Measurements from ENCODE around the gene CORIN. TPM values are rescaled to one million over a fixed set of nuclear protein-coding genes. Genes with fewer than 3 reads are reported as not detected.

The CORIN gene
- 0.03 TPM in 1 of 2 replicates, not detected in the other for polyA plus RNA-seq (2011; rRNA removed)
- 0.05 TPM in 1 of 2 replicates, not detected in the other for polyA plus RNA-seq (2012; cell fraction: cytosol; rRNA removed)
- 0.01 TPM in 1 of 2 replicates, not detected in the other for polyA plus RNA-seq (2012; cell fraction: nucleus; rRNA removed)
- not detected in 3 replicates for polyA plus RNA-seq (2017; fragmentation: RNase III; extraction: RNeasy Plus Mini Kit Qiagen cat#74134 plus additional on column Dnase treatment)
- polyA minus RNA-seq (2011; rRNA and poly(A)+ RNA removed) = 0.41 TPM in 1 of 2 replicates, not detected in the other

- no peak for DNase-seq (ENCODE audit: low read depth in 1 of 2, low spot score in 1 of 2)
- ChIA-PET POLR2A (no interaction called here), CTCF (interaction anchor here (1.7 to 1.8 kb wide), 2 partner anchors 132 to 169 kb away, joined by 8 to 13 read pairs; no protein-coding TSS in a partner anchor)
- no peak for TF ChIP-seq ZFP36 (IDR thresholded peaks at IDR 0.05; ENCODE audit: borderline replicate concordance, partially characterized antibody)
- TF ChIP-seq E2F6 (IDR thresholded peaks at IDR 0.05; ENCODE audit: borderline replicate concordance, low read depth) = no peak
- TF ChIP-seq BHLHE40 (IDR thresholded peaks at IDR 0.05; ENCODE audit: low read depth, low read length) = no peak
- TF ChIP-seq HES2 (IDR thresholded peaks at IDR 0.05) = no peak
- TF ChIP-seq KDM5A (IDR thresholded peaks at IDR 0.05) = no peak
- 0 out of 3 replicates have a peak, but pooled peaks cover 3% of the 10 kb centered on the region for H3K4me1 ChIP-seq
- peaks cover 3% of the 10 kb centered on the region; the same call in 1 of the 3 replicates for H3K9me3 ChIP-seq
- H3K4me2 ChIP-seq = peak within 1 kb of the TSS; percentile 99
- peak within 1 kb of the TSS; percentile 31 to 78; a peak in 3 of 6 replicates for H3K27ac ChIP-seq
- ATAC-seq = no peak
- WGBS (ENCODE audit: missing lambda C conversion rate) = 78% methylated on average over 15 of the region's 16 CpGs
- peak within 1 kb of the TSS; percentile 58 for H3K4me3 ChIP-seq
- FAIRE-seq = no peak
These were observed at the start of gene CORIN for GRCh38 chr4:47837908-47838294. CORIN (minus strand) TSS chr4:47838067; CDS start chr4:47837949, 118 bp downstream.

DNA sequence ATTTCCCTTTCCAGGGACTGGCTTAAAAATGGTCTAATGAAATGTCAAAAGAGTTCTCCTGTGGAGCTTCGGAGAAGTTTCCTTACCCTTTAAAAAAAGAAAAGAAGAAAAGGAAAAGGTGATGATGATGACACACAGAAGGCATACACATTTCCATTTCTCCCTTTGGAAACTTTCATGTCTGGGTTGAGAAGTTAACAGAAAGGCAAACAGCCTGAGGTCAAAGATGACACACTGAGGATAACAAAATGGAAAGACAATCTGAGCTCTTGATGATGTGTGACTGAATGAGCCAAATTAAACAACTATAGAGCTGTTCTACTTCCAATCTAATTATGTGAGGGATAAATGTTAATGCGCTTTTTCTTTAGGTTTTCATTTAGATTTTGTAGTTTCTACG lies 44.4 kb upstream of the CORIN start:
- ATAC-seq (no peak), DNase-seq (ENCODE audit: low read depth in 1 of 2, low spot score in 1 of 2) (no peak), FAIRE-seq (no peak)
- ChIA-PET CTCF (no interaction called here), POLR2A (no interaction called here)
- H3K9me3 ChIP-seq = no peaks in the 10 kb centered on the region
- 80% methylated on average over 3 of the region's 3 CpGs for WGBS (ENCODE audit: missing lambda C conversion rate)
- H3K4me3 ChIP-seq = no peak overlapping the region
- no peak overlapping the region for H3K4me2 ChIP-seq
- no peak overlapping the region for H3K27ac ChIP-seq
- no peaks in the 10 kb centered on the region for H3K4me1 ChIP-seq
- TF ChIP-seq MAZ (IDR thresholded peaks at IDR 0.05; ENCODE audit: borderline replicate concordance, low read depth, low read length) = no peak
- TF ChIP-seq NR3C1 (IDR thresholded peaks at IDR 0.05) = no peak
- no peak for TF ChIP-seq MAFK (IDR thresholded peaks at IDR 0.05; ENCODE audit: partially characterized antibody)
- TF ChIP-seq HOXB5 (CRISPR knock-in tag; IDR thresholded peaks at IDR 0.05) = no peak
- no peak for TF ChIP-seq TFCP2L1 (CRISPR knock-in tag; IDR thresholded peaks at IDR 0.05)
- no peak for TF ChIP-seq EP300 (IDR thresholded peaks at IDR 0.05)
- no peak for TF ChIP-seq CEBPB (IDR thresholded peaks at IDR 0.05)

GRCh38 chr4:47879458-47879857 lies 41.6 kb upstream of the CORIN start:
- H3K4me1 ChIP-seq = no peaks in the 10 kb centered on the region
- FAIRE-seq (no peak), ATAC-seq (no peak), DNase-seq (ENCODE audit: low read depth in 1 of 2, low spot score in 1 of 2) (no peak)
- no peaks in the 10 kb centered on the region for H3K9me3 ChIP-seq
- ChIA-PET POLR2A (no interaction called here), CTCF (interaction anchor here (0.7 kb wide), 1 partner anchor 29 kb away, joined by 3 read pairs; no protein-coding TSS in a partner anchor)
- H3K4me2 ChIP-seq = no peak overlapping the region
- H3K27ac ChIP-seq = no peak overlapping the region
- no peak for TF ChIP-seq HOXB5 (CRISPR knock-in tag; IDR thresholded peaks at IDR 0.05)
- no peak for TF ChIP-seq RAD21 (conservative IDR thresholded peaks at IDR 0.05 in 1 of 2, IDR thresholded peaks at IDR 0.05 in 1 of 2)
- no peak for TF ChIP-seq ZSCAN20 (CRISPR knock-in tag; IDR thresholded peaks at IDR 0.05)
- no peak for TF ChIP-seq RCOR1 (IDR thresholded peaks at IDR 0.05; ENCODE audit: low read depth, low read length)
- no peak for TF ChIP-seq KDM5A (IDR thresholded peaks at IDR 0.05)
- TF ChIP-seq BCL3 (IDR thresholded peaks at IDR 0.05) = no peak
- no peak for TF ChIP-seq RARB (CRISPR knock-in tag; IDR thresholded peaks at IDR 0.05)
- TF ChIP-seq JUNB (IDR thresholded peaks at IDR 0.05) = no peak
- TF ChIP-seq, protein P1, sequence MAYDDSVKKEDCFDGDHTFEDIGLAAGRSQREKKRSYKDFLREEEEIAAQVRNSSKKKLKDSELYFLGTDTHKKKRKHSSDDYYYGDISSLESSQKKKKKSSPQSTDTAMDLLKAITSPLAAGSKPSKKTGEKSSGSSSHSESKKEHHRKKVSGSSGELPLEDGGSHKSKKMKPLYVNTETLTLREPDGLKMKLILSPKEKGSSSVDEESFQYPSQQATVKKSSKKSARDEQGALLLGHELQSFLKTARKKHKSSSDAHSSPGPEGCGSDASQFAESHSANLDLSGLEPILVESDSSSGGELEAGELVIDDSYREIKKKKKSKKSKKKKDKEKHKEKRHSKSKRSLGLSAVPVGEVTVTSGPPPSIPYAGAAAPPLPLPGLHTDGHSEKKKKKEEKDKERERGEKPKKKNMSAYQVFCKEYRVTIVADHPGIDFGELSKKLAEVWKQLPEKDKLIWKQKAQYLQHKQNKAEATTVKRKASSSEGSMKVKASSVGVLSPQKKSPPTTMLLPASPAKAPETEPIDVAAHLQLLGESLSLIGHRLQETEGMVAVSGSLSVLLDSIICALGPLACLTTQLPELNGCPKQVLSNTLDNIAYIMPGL (CRISPR knock-in tag; IDR thresholded peaks at IDR 0.05; ENCODE audit: borderline replicate concordance) = no peak
- no peak for TF ChIP-seq PBX3 (IDR thresholded peaks at IDR 0.05)
- no peak for TF ChIP-seq SREBF2 (IDR thresholded peaks at IDR 0.05)
- TF ChIP-seq SMC3 (IDR thresholded peaks at IDR 0.05) = no peak
- TF ChIP-seq TP53 (CRISPR knock-in tag; IDR thresholded peaks at IDR 0.05) = no peak
- no peak overlapping the region for H3K4me3 ChIP-seq
